ENCODE data around the gene SNTA1. TPM values are rescaled to one million over a fixed set of nuclear protein-coding genes. Genes with fewer than 3 reads are reported as not detected.

Gene SNTA1
- total RNA-seq, 1 experiment from 2014 or later = 14.6 TPM

DNA sequence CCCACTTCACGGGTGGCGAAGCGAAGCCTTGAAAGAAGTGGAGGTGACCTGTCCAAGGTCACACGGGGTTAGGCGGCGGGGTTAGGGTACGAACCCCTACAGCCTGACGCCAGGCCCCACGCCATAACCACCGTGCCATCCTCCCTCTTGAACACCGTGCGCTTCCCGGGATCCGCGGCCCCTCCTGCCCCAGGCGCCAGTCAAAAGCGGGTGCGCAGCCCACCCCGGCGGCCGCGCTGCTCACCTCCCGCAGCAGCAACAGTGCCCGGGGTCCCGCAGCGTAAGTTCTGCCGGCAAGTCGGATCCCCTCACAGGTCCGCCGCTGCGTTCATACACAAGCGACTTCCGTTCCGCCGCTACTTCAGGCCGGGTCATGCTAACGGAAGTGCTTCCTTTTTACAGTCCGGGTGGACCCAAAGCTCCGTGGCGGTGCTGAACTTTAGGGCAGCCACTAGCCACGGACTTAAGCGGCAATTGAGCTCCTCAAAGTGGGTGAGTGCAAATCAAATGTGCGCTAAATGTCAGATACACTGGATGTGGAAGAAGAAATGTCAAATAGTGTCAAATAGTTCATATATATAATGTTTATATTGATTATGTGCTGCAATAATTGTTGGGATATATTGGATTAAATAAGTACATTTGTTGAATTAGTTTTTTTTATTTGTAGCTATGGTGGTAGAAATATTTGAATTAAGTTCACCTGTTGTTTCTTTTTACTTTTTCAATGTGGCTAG is 42.2 kb downstream of the SNTA1 start, which contains the start of gene CDK5RAP1:
Gene CDK5RAP1, minus strand, starts transcription at position 336 of the 737 bp plus-strand sequence. CDS start 4,455 bp downstream, outside the sequence.
- no peaks in the 10 kb centered on the region for H4K20me1 ChIP-seq (ENCODE audit: insufficient read depth)
- intact Hi-C loops (cut with micrococcal nuclease) = loop anchor here (2.0 kb wide), 1 partner anchor 43 kb away; no protein-coding TSS in a partner anchor
- TF ChIP-seq MAX (IDR thresholded peaks at IDR 0.05) = peak; percentile 87
- TF ChIP-seq SIN3A (IDR thresholded peaks at IDR 0.05; ENCODE audit: low read depth) = peak; percentile 84
- TF ChIP-seq POLR2AphosphoS5 (IDR thresholded peaks at IDR 0.05; ENCODE audit: low read depth, low read length) = peak; percentile 79
- peak; percentile 32; the same call in 1 of the 2 replicates for TF ChIP-seq EGR1 (IDR thresholded peaks at IDR 0.05; ENCODE audit: low read depth)
- TF ChIP-seq RAD21 (IDR thresholded peaks at IDR 0.05; ENCODE audit: low read depth) = no peak
- no peak for TF ChIP-seq EZH2 (IDR thresholded peaks at IDR 0.05)
- no peak for TF ChIP-seq FOSL1 (IDR thresholded peaks at IDR 0.05; ENCODE audit: low read depth)
- peak; percentile 64 for TF ChIP-seq TCF7L2 (IDR thresholded peaks at IDR 0.05; ENCODE audit: borderline replicate concordance, extremely low read depth, insufficient read depth, insufficient read length)
- TF ChIP-seq ZFX (IDR thresholded peaks at IDR 0.05) = peak; percentile 90
- TF ChIP-seq, protein P1, sequence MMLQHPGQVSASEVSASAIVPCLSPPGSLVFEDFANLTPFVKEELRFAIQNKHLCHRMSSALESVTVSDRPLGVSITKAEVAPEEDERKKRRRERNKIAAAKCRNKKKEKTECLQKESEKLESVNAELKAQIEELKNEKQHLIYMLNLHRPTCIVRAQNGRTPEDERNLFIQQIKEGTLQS (IDR thresholded peaks at IDR 0.05) = no peak
- peak; percentile 70 for TF ChIP-seq SP1 (IDR thresholded peaks at IDR 0.05; ENCODE audit: low read depth)
- no peak for TF ChIP-seq ZBTB33 (IDR thresholded peaks at IDR 0.05; ENCODE audit: extremely low read depth, insufficient replicate concordance, low read length)
- TF ChIP-seq SRF (IDR thresholded peaks at IDR 0.05; ENCODE audit: low read depth) = peak; percentile 87
- TF ChIP-seq ZNF274 (IDR thresholded peaks at IDR 0.05; ENCODE audit: low read depth, low read length) = no peak
- TF ChIP-seq POLR2A (IDR thresholded peaks at IDR 0.05; ENCODE audit: borderline replicate concordance, extremely low read depth, insufficient read depth, insufficient read length) = peak; percentile 52
- no peak; the same call in 1 of the 2 replicates for TF ChIP-seq ELF1 (IDR thresholded peaks at IDR 0.05; ENCODE audit: borderline replicate concordance, low read depth)
- no peak for TF ChIP-seq EZH2phosphoT487 (IDR thresholded peaks at IDR 0.05; ENCODE audit: borderline replicate concordance)
- no peak for TF ChIP-seq CEBPB (IDR thresholded peaks at IDR 0.05; ENCODE audit: low read depth)
- TF ChIP-seq JUND (IDR thresholded peaks at IDR 0.05) = no peak
- peak; percentile 85 for TF ChIP-seq YY1 (IDR thresholded peaks at IDR 0.05; ENCODE audit: extremely low read depth, insufficient replicate concordance, low read depth, low read length)
- no peak for TF ChIP-seq CTCF (IDR thresholded peaks at IDR 0.05 in 2 of 3, conservative IDR thresholded peaks at IDR 0.05 in 1 of 3; ENCODE audit: borderline replicate concordance in 1 of 3, insufficient read depth in 1 of 3, low read depth in 2 of 3, low read length in 2 of 3)
- TF ChIP-seq CBX3 (IDR thresholded peaks at IDR 0.05; ENCODE audit: low read depth) = peak; percentile 97

More for the DNA sequence above, 42.2 kb downstream of the SNTA1 start, which contains the start of gene CDK5RAP1:
- CTCF ChIA-PET = interaction anchor here (0.8 to 1.9 kb wide), 3 partner anchors 12 to 252 kb away, joined by 3 to 6 read pairs (median 5); no protein-coding TSS in a partner anchor
- POLR2A ChIA-PET = interaction anchor here (0.9 to 1.0 kb wide), 3 partner anchors 14 to 711 kb away, joined by 3 to 5 read pairs (median 5); partner anchors contain the start of gene SNTA1
- DNase-seq (ENCODE audit: low read depth, low spot score) (peak; percentile 88), ATAC-seq (peak; percentile 90)
- Histone ChIP-seq H3K36me3 (ENCODE audit: control insufficient read depth in 1 of 2, insufficient read depth in 2 of 2, low read length in 2 of 2) (no peaks in the 10 kb centered on the region; a peak in 2 of 4 replicates), H3K4me2 (ENCODE audit: low read length) (peak within 1 kb of the TSS; percentile 85), H3K9me2 (ENCODE audit: insufficient read depth) (no peaks in the 10 kb centered on the region), H3K27me3 (ENCODE audit: insufficient read depth, low read length) (no peaks in the 10 kb centered on the region), H3K4me1 (ENCODE audit: control insufficient read depth in 1 of 2, insufficient read depth in 2 of 2, low read length in 2 of 2) (peaks cover 10 to 15% of the 10 kb centered on the region in 2 experiments), H3K9me3 (ENCODE audit: control insufficient read depth in 1 of 2, insufficient read depth in 1 of 2, low read depth in 1 of 2, low read length in 2 of 2) (no peaks in the 10 kb centered on the region), H3K27ac (ENCODE audit: low read depth, low read length) (peak within 1 kb of the TSS; percentile 54), H2AFZ (ENCODE audit: low read depth, low read length, poor library complexity, severe bottlenecking) (peak within 1 kb of the TSS; percentile 92), H3K9ac (ENCODE audit: low read length) (peak within 1 kb of the TSS; percentile 79), H3K79me2 (ENCODE audit: insufficient read depth, low read length) (peaks cover 51% of the 10 kb centered on the region), H3K4me3 (replicated peaks in 1 of 2; ENCODE audit: low read depth in 1 of 2, low read length in 2 of 2) (peak within 1 kb of the TSS; percentile 90 to 99)
- RAD21 ChIA-PET (ENCODE audit: low non-redundant PET in 1 of 2, low total read pairs in 2 of 2, uncharacterized antibody in 2 of 2, unreplicated experiment in 2 of 2) = interaction anchor here in 1 of 2 experiments (1.0 to 1.4 kb wide), 2 partner anchors 44 to 267 kb away, joined by 3 read pairs; no protein-coding TSS in a partner anchor
- no TSS peak for BruUV-seq (replicated peaks)

All from HCT116 (cell line).